ENCODE results near the gene CACNG6.

CACNG6 gene

GRCh38 chr19:53965091-53965490 lies 26.3 kb upstream of the CACNG6 start:
- Histone ChIP-seq H3K9ac (ENCODE audit: low read length in 5 of 5) (no peak overlapping the region), H3K27me3 (ENCODE audit: control insufficient read depth in 5 of 5, insufficient read depth in 4 of 5, low read length in 5 of 5) (peaks cover 28 to 41% (median 32%) of the 10 kb centered on the region in 5 donors), H3K27ac (ENCODE audit: low read depth, low read length) (no peak overlapping the region), H3K9me3 (ENCODE audit: control insufficient read depth in 5 of 5, low read length in 5 of 5) (no peaks in the 10 kb centered on the region), H3K4me3 (ENCODE audit: low read depth in 1 of 5, low read length in 5 of 5) (peak overlapping the region in 4 of 5 donors; percentile 29 to 55 (median 43)), H3K36me3 (ENCODE audit: control insufficient read depth in 5 of 5, insufficient read depth in 5 of 5, low read length in 5 of 5) (no peaks in the 10 kb centered on the region), H3K4me1 (ENCODE audit: control insufficient read depth in 5 of 5, insufficient read depth in 5 of 5, low read length in 5 of 5) (peaks cover 0 to 14% (median 0%) of the 10 kb centered on the region in 5 donors)

GRCh38 chr19:53966931-53967330 lies 24.5 kb upstream of the CACNG6 start:
- Histone ChIP-seq H3K4me3 (ENCODE audit: low read depth in 1 of 5, low read length in 5 of 5) (no peak overlapping the region), H3K9ac (ENCODE audit: low read length in 5 of 5) (no peak overlapping the region), H3K9me3 (ENCODE audit: control insufficient read depth in 5 of 5, low read length in 5 of 5) (no peaks in the 10 kb centered on the region), H3K4me1 (ENCODE audit: control insufficient read depth in 5 of 5, insufficient read depth in 5 of 5, low read length in 5 of 5) (peaks cover 0 to 19% (median 0%) of the 10 kb centered on the region in 5 donors), H3K27me3 (ENCODE audit: control insufficient read depth in 5 of 5, insufficient read depth in 4 of 5, low read length in 5 of 5) (peaks cover 16 to 30% (median 19%) of the 10 kb centered on the region in 5 donors), H3K27ac (ENCODE audit: low read depth, low read length) (no peak overlapping the region), H3K36me3 (ENCODE audit: control insufficient read depth in 5 of 5, insufficient read depth in 5 of 5, low read length in 5 of 5) (no peaks in the 10 kb centered on the region)

GRCh38 chr19:53969366-53969765 lies 22.1 kb upstream of the CACNG6 start:
- Histone ChIP-seq H3K9me3 (ENCODE audit: control insufficient read depth in 5 of 5, low read length in 5 of 5) (no peaks in the 10 kb centered on the region), H3K4me1 (ENCODE audit: control insufficient read depth in 5 of 5, insufficient read depth in 5 of 5, low read length in 5 of 5) (peaks cover 0 to 14% (median 0%) of the 10 kb centered on the region in 5 donors), H3K27ac (ENCODE audit: low read depth, low read length) (no peak overlapping the region), H3K36me3 (ENCODE audit: control insufficient read depth in 5 of 5, insufficient read depth in 5 of 5, low read length in 5 of 5) (no peaks in the 10 kb centered on the region), H3K4me3 (ENCODE audit: low read depth in 1 of 5, low read length in 5 of 5) (no peak overlapping the region), H3K9ac (ENCODE audit: low read length in 5 of 5) (no peak overlapping the region), H3K27me3 (ENCODE audit: control insufficient read depth in 5 of 5, insufficient read depth in 4 of 5, low read length in 5 of 5) (peaks cover 1 to 16% (median 6%) of the 10 kb centered on the region in 5 donors)

GRCh38 chr19:53971673-53972072 lies 19.8 kb upstream of the CACNG6 start:
- peaks cover 0 to 7% (median 0%) of the 10 kb centered on the region in 5 donors for H3K27me3 ChIP-seq (ENCODE audit: control insufficient read depth in 5 of 5, insufficient read depth in 4 of 5, low read length in 5 of 5)
- H3K27ac ChIP-seq (ENCODE audit: low read depth, low read length), result no peak overlapping the region
- peaks cover 0 to 5% (median 0%) of the 10 kb centered on the region in 5 donors for H3K4me1 ChIP-seq (ENCODE audit: control insufficient read depth in 5 of 5, insufficient read depth in 5 of 5, low read length in 5 of 5)
- no peaks in the 10 kb centered on the region for H3K9me3 ChIP-seq (ENCODE audit: control insufficient read depth in 5 of 5, low read length in 5 of 5)
- no peak overlapping the region for H3K9ac ChIP-seq (ENCODE audit: low read length in 5 of 5)
- no peak overlapping the region for H3K4me3 ChIP-seq (ENCODE audit: low read depth in 1 of 5, low read length in 5 of 5)
- no peaks in the 10 kb centered on the region for H3K36me3 ChIP-seq (ENCODE audit: control insufficient read depth in 5 of 5, insufficient read depth in 5 of 5, low read length in 5 of 5)

GRCh38 chr19:53977429-53977990 lies 13.9 kb upstream of the CACNG6 start:
- peak overlapping the region in 4 of 5 donors; percentile 40 to 52 (median 48) for H3K4me3 ChIP-seq (ENCODE audit: low read depth in 1 of 5, low read length in 5 of 5)
- peaks cover 12 to 36% (median 27%) of the 10 kb centered on the region in 5 donors for H3K4me1 ChIP-seq (ENCODE audit: control insufficient read depth in 5 of 5, insufficient read depth in 5 of 5, low read length in 5 of 5)

GRCh38 chr19:53977991-53978731 lies 13.3 kb upstream of the CACNG6 start:
- H3K27ac ChIP-seq (ENCODE audit: low read depth, low read length), result peak overlapping the region; percentile 22
- peaks cover 12 to 36% (median 27%) of the 10 kb centered on the region in 5 donors for H3K4me1 ChIP-seq (ENCODE audit: control insufficient read depth in 5 of 5, insufficient read depth in 5 of 5, low read length in 5 of 5)
- H3K9ac ChIP-seq (ENCODE audit: low read length in 5 of 5), result no peak overlapping the region
- peaks cover 0 to 4% (median 0%) of the 10 kb centered on the region in 5 donors for H3K9me3 ChIP-seq (ENCODE audit: control insufficient read depth in 5 of 5, low read length in 5 of 5)
- peaks cover 20 to 43% (median 33%) of the 10 kb centered on the region in 5 donors for H3K27me3 ChIP-seq (ENCODE audit: control insufficient read depth in 5 of 5, insufficient read depth in 4 of 5, low read length in 5 of 5)
- peaks cover 0 to 3% (median 0%) of the 10 kb centered on the region in 5 donors for H3K36me3 ChIP-seq (ENCODE audit: control insufficient read depth in 5 of 5, insufficient read depth in 5 of 5, low read length in 5 of 5)
- H3K4me3 ChIP-seq (ENCODE audit: low read depth in 1 of 5, low read length in 5 of 5), result peak overlapping the region in 4 of 5 donors; percentile 40 to 52 (median 48)

More at GRCh38 chr19:53977429-53977990, 13.9 kb upstream of the CACNG6 start:
- peaks cover 0 to 4% (median 0%) of the 10 kb centered on the region in 5 donors for H3K9me3 ChIP-seq (ENCODE audit: control insufficient read depth in 5 of 5, low read length in 5 of 5)
- peak overlapping the region; percentile 22 for H3K27ac ChIP-seq (ENCODE audit: low read depth, low read length)
- H3K27me3 ChIP-seq (ENCODE audit: control insufficient read depth in 5 of 5, insufficient read depth in 4 of 5, low read length in 5 of 5), result peaks cover 20 to 42% (median 33%) of the 10 kb centered on the region in 5 donors
- H3K9ac ChIP-seq (ENCODE audit: low read length in 5 of 5), result peak overlapping the region in 1 of 5 donors; percentile 100
- peaks cover 0 to 3% (median 0%) of the 10 kb centered on the region in 5 donors for H3K36me3 ChIP-seq (ENCODE audit: control insufficient read depth in 5 of 5, insufficient read depth in 5 of 5, low read length in 5 of 5)

GRCh38 chr19:53978975-53979801 lies 12.2 kb upstream of the CACNG6 start:
- no peak overlapping the region for H3K9ac ChIP-seq (ENCODE audit: low read length in 5 of 5)
- peaks cover 30 to 51% (median 42%) of the 10 kb centered on the region in 5 donors for H3K27me3 ChIP-seq (ENCODE audit: control insufficient read depth in 5 of 5, insufficient read depth in 4 of 5, low read length in 5 of 5)
- H3K4me1 ChIP-seq (ENCODE audit: control insufficient read depth in 5 of 5, insufficient read depth in 5 of 5, low read length in 5 of 5), result peaks cover 12 to 36% (median 27%) of the 10 kb centered on the region in 5 donors
- H3K4me3 ChIP-seq (ENCODE audit: low read depth in 1 of 5, low read length in 5 of 5), result peak overlapping the region in 2 of 5 donors; percentile 52 to 57
- peaks cover 0 to 3% (median 0%) of the 10 kb centered on the region in 5 donors for H3K36me3 ChIP-seq (ENCODE audit: control insufficient read depth in 5 of 5, insufficient read depth in 5 of 5, low read length in 5 of 5)
- peaks cover 0 to 5% (median 0%) of the 10 kb centered on the region in 5 donors for H3K9me3 ChIP-seq (ENCODE audit: control insufficient read depth in 5 of 5, low read length in 5 of 5)
- no peak overlapping the region for H3K27ac ChIP-seq (ENCODE audit: low read depth, low read length)

GRCh38 chr19:53980539-53981375 lies 10.7 kb upstream of the CACNG6 start:
- Histone ChIP-seq H3K36me3 (ENCODE audit: control insufficient read depth in 5 of 5, insufficient read depth in 5 of 5, low read length in 5 of 5) (peaks cover 0 to 3% (median 0%) of the 10 kb centered on the region in 5 donors), H3K9me3 (ENCODE audit: control insufficient read depth in 5 of 5, low read length in 5 of 5) (peaks cover 0 to 5% (median 0%) of the 10 kb centered on the region in 5 donors), H3K4me1 (ENCODE audit: control insufficient read depth in 5 of 5, insufficient read depth in 5 of 5, low read length in 5 of 5) (peaks cover 12 to 36% (median 27%) of the 10 kb centered on the region in 5 donors), H3K9ac (ENCODE audit: low read length in 5 of 5) (no peak overlapping the region), H3K27ac (ENCODE audit: low read depth, low read length) (no peak overlapping the region), H3K4me3 (ENCODE audit: low read depth in 1 of 5, low read length in 5 of 5) (peak overlapping the region; percentile 8 to 57 (median 44)), H3K27me3 (ENCODE audit: control insufficient read depth in 5 of 5, insufficient read depth in 4 of 5, low read length in 5 of 5) (peaks cover 30 to 54% (median 44%) of the 10 kb centered on the region in 5 donors)
